GM23338 (cell line): ENCODE measurements around the gene SERPINC1. TPM values are rescaled to one million over a fixed set of nuclear protein-coding genes. Genes with fewer than 3 reads are reported as not detected.

Experiments
- ATAC-seq: fragments of 200-7000 bp; cut with Tn5 transposase; 3 replicates; pipeline ENCODE4 v1.9.1; 2020
- DNase-seq: peaks from one replicate; pipeline ENCODE4 v3.0.0-alpha.2; 2015; ENCODE audit warnings: low spot score
- H2AFZ ChIP-seq: fragments of 200-600 bp; sonication (generic); 2 replicates; pipeline ENCODE4 v1.8.0; 2016; ENCODE audit warnings: antibody characterized with exemption, mild to moderate bottlenecking, moderate library complexity
- H3F3A ChIP-seq: fragments of 200-600 bp; sonication (generic); replicated peaks from 2 replicates; pipeline ENCODE4 v1.8.0; 2017; ENCODE audit warnings: antibody characterized with exemption, mixed run types, low read depth
- H3K27ac ChIP-seq: fragments of 200-600 bp; sonication (generic); 2 replicates; pipeline ENCODE4 v1.6.1; 2016; ENCODE audit warnings: low read depth
- H3K27me3 ChIP-seq: fragments of 200-600 bp; sonication (generic); 2 replicates; pipeline ENCODE4 v1.8.0; 2016; ENCODE audit warnings: mild to moderate bottlenecking, mixed run types, moderate library complexity; ENCODE audit not compliant: insufficient read depth
- H3K36me3 ChIP-seq: fragments of 200-600 bp; sonication (generic); 2 replicates; pipeline ENCODE4 v1.8.0; 2016; ENCODE audit warnings: mild to moderate bottlenecking; ENCODE audit not compliant: insufficient read depth
- H3K4me1 ChIP-seq: fragments of 200-600 bp; sonication (generic); 2 replicates; pipeline ENCODE4 v1.8.0; 2016; ENCODE audit warnings: mild to moderate bottlenecking, moderate library complexity; ENCODE audit not compliant: insufficient read depth
- H3K4me2 ChIP-seq: fragments of 200-600 bp; sonication (generic); 2 replicates; pipeline ENCODE4 v1.7.1; 2017; ENCODE audit warnings: mixed run types
- H3K4me3 ChIP-seq: fragments of 200-600 bp; sonication (generic); 2 replicates; pipeline ENCODE4 v1.6.1; 2016; ENCODE audit warnings: mixed run types
- H3K79me2 ChIP-seq: fragments of 200-600 bp; sonication (generic); replicated peaks from 2 replicates; pipeline ENCODE4 v1.8.0; 2017; ENCODE audit warnings: mild to moderate bottlenecking; ENCODE audit not compliant: insufficient read depth
- H3K9me2 ChIP-seq: fragments of 200-600 bp; sonication (generic); 2 replicates; pipeline ENCODE4 v1.8.0; 2017; ENCODE audit not compliant: insufficient read depth
- H4K20me1 ChIP-seq: fragments of 200-600 bp; sonication (generic); replicated peaks from 2 replicates; pipeline ENCODE4 v1.8.0; 2017; ENCODE audit warnings: mild to moderate bottlenecking; ENCODE audit not compliant: insufficient read depth
- H3K27ac Mint-ChIP-seq: 2 replicates; pipeline ENCODE4 v1.8.0; 2020; ENCODE audit warnings: inconsistent platforms, mild to moderate bottlenecking, moderate library complexity, mixed read lengths
- H3K27me3 Mint-ChIP-seq: 3 replicates; pipeline ENCODE4 v1.8.0; 2022; ENCODE audit warnings: low read depth, mild to moderate bottlenecking, moderate library complexity, mixed read lengths, inconsistent platforms; ENCODE audit not compliant: insufficient read depth, poor library complexity
- H3K36me3 Mint-ChIP-seq: 3 replicates; pipeline ENCODE4 v1.8.0; 2021; ENCODE audit warnings: low read depth, mild to moderate bottlenecking, inconsistent platforms, moderate library complexity, mixed read lengths
- H3K4me1 Mint-ChIP-seq: 3 replicates; pipeline ENCODE4 v1.8.0; 2020; ENCODE audit warnings: mild to moderate bottlenecking, inconsistent platforms, mixed read lengths
- H3K4me3 Mint-ChIP-seq: 3 replicates; pipeline ENCODE4 v1.8.0; 2021; ENCODE audit warnings: moderate library complexity, mild to moderate bottlenecking, inconsistent platforms, mixed read lengths
- H3K9me3 Mint-ChIP-seq: 3 replicates; pipeline ENCODE4 v1.8.0; 2020; ENCODE audit warnings: moderate library complexity, mild to moderate bottlenecking, inconsistent platforms, mixed read lengths
- POLR2AphosphoS5 ChIP-seq: IDR thresholded peaks from 2 replicates; pipeline ENCODE4 v1.6.1; 2016; ENCODE audit warnings: antibody characterized with exemption, low read depth
- STAT1 ChIP-seq: IDR thresholded peaks from one replicate; pipeline ENCODE4 v1.6.1; 2016; ENCODE audit warnings: antibody characterized with exemption; ENCODE audit not compliant: unreplicated experiment
- polyA plus RNA-seq: library from polyadenylated mRNA; unstranded; fragments of >200 nt; fragmentation: Nextera tagmentation; extraction: Ambion mirVana; gene quantifications from 2 replicates; pipeline ENCODE4 v1.2.1, GENCODE V29; 2016
- total RNA-seq: library from RNA; depleted of rRNA; stranded (reverse); fragments of >200 nt; shearing (Covaris generic); gene quantifications from 2 replicates; pipeline ENCODE4 v1.2.3, GENCODE V29; 2014
- TF ChIP-seq, protein P1 (sequence below): fragments of 250-450 bp; sonication (Bioruptor Pico); IDR thresholded peaks from 2 replicates; pipeline ENCODE4 v1.5.0; 2020; ENCODE audit warnings: mild to moderate bottlenecking, moderate library complexity
- TF ChIP-seq, protein P2 (sequence below), 2 experiments: fragments of 200-600 bp in 1 of 2; sonication (generic) in 1 of 2; conservative IDR thresholded peaks; 2 replicates each; pipeline versions ENCODE4 v1.5.1 to v1.6.1; 2016 to 2017; ENCODE audit warnings: antibody characterized with exemption in 2 of 2, low read depth in 2 of 2, mild to moderate bottlenecking in 2 of 2, moderate library complexity in 1 of 2

SERPINC1 gene
- total and polyA plus RNA-seq, 2 experiments from 2014 or later, result not detected

DNA sequence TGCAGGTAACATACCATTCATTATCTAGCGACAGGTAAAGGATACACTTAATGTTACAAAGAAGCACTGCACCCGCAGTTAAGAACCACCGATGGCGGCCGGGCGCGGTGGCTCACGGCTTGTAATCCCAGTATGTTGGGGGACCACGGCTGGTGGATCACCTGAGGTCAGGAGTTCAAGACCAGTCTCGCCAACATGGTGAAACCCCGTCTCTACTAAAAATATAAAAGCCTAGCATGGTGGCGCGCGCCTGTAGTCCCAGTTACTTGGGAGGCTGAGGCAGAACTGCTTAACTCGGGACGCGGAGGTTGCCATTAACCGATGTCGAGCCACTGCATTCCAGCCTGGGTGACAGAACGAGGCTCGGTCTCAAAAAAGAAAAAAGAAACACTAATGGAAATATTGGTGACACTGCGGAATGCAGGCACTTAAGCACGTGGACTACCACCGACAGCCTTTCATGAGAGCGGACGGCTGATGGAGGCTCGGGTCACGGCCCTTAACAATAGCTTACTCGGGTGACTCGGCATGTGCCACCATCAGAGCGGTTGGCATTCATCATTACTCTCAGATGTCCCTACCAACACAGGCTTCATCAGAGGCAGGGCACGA lies 49.9 kb downstream of the SERPINC1 start (continued):
- TF ChIP-seq, protein P1, sequence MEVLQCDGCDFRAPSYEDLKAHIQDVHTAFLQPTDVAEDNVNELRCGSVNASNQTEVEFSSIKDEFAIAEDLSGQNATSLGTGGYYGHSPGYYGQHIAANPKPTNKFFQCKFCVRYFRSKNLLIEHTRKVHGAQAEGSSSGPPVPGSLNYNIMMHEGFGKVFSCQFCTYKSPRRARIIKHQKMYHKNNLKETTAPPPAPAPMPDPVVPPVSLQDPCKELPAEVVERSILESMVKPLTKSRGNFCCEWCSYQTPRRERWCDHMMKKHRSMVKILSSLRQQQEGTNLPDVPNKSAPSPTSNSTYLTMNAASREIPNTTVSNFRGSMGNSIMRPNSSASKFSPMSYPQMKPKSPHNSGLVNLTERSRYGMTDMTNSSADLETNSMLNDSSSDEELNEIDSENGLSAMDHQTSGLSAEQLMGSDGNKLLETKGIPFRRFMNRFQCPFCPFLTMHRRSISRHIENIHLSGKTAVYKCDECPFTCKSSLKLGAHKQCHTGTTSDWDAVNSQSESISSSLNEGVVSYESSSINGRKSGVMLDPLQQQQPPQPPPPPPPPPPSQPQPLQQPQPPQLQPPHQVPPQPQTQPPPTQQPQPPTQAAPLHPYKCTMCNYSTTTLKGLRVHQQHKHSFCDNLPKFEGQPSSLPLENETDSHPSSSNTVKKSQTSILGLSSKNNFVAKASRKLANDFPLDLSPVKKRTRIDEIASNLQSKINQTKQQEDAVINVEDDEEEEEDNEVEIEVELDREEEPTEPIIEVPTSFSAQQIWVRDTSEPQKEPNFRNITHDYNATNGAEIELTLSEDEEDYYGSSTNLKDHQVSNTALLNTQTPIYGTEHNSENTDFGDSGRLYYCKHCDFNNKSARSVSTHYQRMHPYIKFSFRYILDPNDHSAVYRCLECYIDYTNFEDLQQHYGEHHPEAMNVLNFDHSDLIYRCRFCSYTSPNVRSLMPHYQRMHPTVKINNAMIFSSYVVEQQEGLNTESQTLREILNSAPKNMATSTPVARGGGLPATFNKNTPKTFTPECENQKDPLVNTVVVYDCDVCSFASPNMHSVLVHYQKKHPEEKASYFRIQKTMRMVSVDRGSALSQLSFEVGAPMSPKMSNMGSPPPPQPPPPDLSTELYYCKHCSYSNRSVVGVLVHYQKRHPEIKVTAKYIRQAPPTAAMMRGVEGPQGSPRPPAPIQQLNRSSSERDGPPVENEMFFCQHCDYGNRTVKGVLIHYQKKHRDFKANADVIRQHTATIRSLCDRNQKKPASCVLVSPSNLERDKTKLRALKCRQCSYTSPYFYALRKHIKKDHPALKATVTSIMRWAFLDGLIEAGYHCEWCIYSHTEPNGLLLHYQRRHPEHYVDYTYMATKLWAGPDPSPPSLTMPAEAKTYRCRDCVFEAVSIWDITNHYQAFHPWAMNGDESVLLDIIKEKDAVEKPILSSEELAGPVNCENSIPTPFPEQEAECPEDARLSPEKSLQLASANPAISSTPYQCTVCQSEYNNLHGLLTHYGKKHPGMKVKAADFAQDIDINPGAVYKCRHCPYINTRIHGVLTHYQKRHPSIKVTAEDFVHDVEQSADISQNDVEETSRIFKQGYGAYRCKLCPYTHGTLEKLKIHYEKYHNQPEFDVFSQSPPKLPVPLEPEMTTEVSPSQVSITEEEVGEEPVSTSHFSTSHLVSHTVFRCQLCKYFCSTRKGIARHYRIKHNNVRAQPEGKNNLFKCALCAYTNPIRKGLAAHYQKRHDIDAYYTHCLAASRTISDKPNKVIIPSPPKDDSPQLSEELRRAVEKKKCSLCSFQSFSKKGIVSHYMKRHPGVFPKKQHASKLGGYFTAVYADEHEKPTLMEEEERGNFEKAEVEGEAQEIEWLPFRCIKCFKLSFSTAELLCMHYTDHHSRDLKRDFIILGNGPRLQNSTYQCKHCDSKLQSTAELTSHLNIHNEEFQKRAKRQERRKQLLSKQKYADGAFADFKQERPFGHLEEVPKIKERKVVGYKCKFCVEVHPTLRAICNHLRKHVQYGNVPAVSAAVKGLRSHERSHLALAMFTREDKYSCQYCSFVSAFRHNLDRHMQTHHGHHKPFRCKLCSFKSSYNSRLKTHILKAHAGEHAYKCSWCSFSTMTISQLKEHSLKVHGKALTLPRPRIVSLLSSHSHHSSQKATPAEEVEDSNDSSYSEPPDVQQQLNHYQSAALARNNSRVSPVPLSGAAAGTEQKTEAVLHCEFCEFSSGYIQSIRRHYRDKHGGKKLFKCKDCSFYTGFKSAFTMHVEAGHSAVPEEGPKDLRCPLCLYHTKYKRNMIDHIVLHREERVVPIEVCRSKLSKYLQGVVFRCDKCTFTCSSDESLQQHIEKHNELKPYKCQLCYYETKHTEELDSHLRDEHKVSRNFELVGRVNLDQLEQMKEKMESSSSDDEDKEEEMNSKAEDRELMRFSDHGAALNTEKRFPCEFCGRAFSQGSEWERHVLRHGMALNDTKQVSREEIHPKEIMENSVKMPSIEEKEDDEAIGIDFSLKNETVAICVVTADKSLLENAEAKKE (CRISPR knock-in tag), result no peak
- no peak for TF ChIP-seq POLR2AphosphoS5
- TF ChIP-seq, protein P2, sequence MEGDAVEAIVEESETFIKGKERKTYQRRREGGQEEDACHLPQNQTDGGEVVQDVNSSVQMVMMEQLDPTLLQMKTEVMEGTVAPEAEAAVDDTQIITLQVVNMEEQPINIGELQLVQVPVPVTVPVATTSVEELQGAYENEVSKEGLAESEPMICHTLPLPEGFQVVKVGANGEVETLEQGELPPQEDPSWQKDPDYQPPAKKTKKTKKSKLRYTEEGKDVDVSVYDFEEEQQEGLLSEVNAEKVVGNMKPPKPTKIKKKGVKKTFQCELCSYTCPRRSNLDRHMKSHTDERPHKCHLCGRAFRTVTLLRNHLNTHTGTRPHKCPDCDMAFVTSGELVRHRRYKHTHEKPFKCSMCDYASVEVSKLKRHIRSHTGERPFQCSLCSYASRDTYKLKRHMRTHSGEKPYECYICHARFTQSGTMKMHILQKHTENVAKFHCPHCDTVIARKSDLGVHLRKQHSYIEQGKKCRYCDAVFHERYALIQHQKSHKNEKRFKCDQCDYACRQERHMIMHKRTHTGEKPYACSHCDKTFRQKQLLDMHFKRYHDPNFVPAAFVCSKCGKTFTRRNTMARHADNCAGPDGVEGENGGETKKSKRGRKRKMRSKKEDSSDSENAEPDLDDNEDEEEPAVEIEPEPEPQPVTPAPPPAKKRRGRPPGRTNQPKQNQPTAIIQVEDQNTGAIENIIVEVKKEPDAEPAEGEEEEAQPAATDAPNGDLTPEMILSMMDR (conservative IDR thresholded peaks at IDR 0.05; ENCODE audit: low read depth in 2 of 2), result no peak

DNA sequence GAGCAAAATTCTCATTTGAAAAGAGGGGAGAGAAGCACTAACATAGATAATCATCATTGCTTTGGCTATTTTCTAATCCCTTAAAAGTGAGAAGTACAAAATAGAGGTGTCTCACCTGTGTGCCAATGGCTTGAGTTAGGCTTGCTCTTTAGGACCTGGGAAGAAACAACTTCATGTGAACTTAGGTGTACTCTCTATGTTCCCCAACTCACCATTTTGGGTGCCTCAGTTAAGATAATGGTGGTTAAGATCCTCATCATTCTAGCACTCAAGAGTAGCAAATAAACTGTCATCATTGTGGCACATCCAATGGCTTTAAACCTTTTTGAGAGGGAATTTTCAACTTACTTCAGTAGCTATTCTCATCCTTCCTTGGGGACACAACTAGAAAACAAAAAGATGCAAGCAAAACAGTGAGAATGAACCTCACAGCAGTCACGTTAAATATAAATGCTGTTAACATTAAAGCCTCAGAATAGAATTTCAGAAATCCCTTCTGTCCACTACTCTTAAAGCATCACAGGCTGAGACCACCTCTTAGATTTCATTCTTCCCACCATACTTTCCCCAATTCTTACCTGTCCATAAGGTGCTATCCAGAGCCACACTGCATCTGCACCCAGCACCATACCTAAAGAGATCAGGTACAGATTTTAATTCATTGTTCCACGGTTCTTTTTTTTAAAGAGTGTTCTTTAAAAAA lies 50.6 kb downstream of the SERPINC1 start:
- Mint-ChIP-seq H3K4me3 (peak overlapping the region; percentile 100), H3K36me3 (peaks cover 74% of the 10 kb centered on the region), H3K27me3 (peaks cover 50% of the 10 kb centered on the region), H3K27ac (peak overlapping the region; percentile 100), H3K4me1 (peaks cover 40% of the 10 kb centered on the region), H3K9me3 (peaks cover 13% of the 10 kb centered on the region; the same call in 2 of the 3 replicates)
- H3K36me3 ChIP-seq, result peaks cover 42% of the 10 kb centered on the region
- H3K79me2 ChIP-seq, result peaks cover 54% of the 10 kb centered on the region
- H3K4me3 ChIP-seq, result peak overlapping the region; percentile 90
- DNase-seq (no peak), ATAC-seq (no peak)
- H3K9me2 ChIP-seq, result no peaks in the 10 kb centered on the region
- peaks cover 16% of the 10 kb centered on the region for H4K20me1 ChIP-seq
- H3F3A ChIP-seq, result peaks cover 66% of the 10 kb centered on the region
- no peaks in the 10 kb centered on the region for H3K27me3 ChIP-seq
- no peak overlapping the region for H2AFZ ChIP-seq
- H3K27ac ChIP-seq, result peak overlapping the region; percentile 96
- H3K4me1 ChIP-seq, result peaks cover 35% of the 10 kb centered on the region
- TF ChIP-seq STAT1 (no peak), POLR2AphosphoS5 (peak; percentile 7; the same call in 1 of the 2 replicates)
- H3K4me2 ChIP-seq, result peak overlapping the region; percentile 87
